PC-3 (cell line): Measurements from ENCODE around the gene TMEM52.

Source experiments
- EZH2 ChIP-seq: fragments of 300-600 bp; sonication (generic); IDR thresholded peaks from one replicate; pipeline ENCODE4 v1.6.1; 2017; ENCODE audit warnings: antibody characterized with exemption, mild to moderate bottlenecking, low read length; ENCODE audit not compliant: unreplicated experiment
- TF ChIP-seq, protein P1 (sequence below): fragments of 300-600 bp; sonication (generic); conservative IDR thresholded peaks from 2 replicates; pipeline ENCODE4 v1.5.1; 2017; ENCODE audit warnings: antibody characterized with exemption, low read depth, mild to moderate bottlenecking, low read length

- TF ChIP-seq, protein P1, sequence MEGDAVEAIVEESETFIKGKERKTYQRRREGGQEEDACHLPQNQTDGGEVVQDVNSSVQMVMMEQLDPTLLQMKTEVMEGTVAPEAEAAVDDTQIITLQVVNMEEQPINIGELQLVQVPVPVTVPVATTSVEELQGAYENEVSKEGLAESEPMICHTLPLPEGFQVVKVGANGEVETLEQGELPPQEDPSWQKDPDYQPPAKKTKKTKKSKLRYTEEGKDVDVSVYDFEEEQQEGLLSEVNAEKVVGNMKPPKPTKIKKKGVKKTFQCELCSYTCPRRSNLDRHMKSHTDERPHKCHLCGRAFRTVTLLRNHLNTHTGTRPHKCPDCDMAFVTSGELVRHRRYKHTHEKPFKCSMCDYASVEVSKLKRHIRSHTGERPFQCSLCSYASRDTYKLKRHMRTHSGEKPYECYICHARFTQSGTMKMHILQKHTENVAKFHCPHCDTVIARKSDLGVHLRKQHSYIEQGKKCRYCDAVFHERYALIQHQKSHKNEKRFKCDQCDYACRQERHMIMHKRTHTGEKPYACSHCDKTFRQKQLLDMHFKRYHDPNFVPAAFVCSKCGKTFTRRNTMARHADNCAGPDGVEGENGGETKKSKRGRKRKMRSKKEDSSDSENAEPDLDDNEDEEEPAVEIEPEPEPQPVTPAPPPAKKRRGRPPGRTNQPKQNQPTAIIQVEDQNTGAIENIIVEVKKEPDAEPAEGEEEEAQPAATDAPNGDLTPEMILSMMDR: no peak
- no peak for TF ChIP-seq EZH2
Observed at GRCh38 chr1:1940123-1940425, 21.0 kb upstream of the TMEM52 start.
